PFSK-1 (cell line): ENCODE measurements around the gene HIP1.

ENCODE experiments used
- POLR2AphosphoS5 ChIP-seq: IDR thresholded peaks from 2 replicates; pipeline ENCODE4 v1.6.1; 2012; ENCODE audit warnings: low read depth, mild to moderate bottlenecking, control low read depth, low read length, moderate library complexity
- SIN3A ChIP-seq: IDR thresholded peaks from 2 replicates; pipeline ENCODE4 v1.6.1; 2012; ENCODE audit warnings: mild to moderate bottlenecking, low read length, moderate library complexity, borderline replicate concordance; ENCODE audit not compliant: insufficient read depth
- TAF1 ChIP-seq: IDR thresholded peaks from 2 replicates; pipeline ENCODE4 v1.6.1; 2012; ENCODE audit warnings: low read length, control low read depth, borderline replicate concordance; ENCODE audit not compliant: insufficient read depth

GRCh38 chr7:75537731-75538130 lies 201.0 kb downstream of the HIP1 start:
- TF ChIP-seq POLR2AphosphoS5 (no peak), TAF1 (no peak), SIN3A (no peak)
